ENCODE data around the gene TOMM40.

DNA sequence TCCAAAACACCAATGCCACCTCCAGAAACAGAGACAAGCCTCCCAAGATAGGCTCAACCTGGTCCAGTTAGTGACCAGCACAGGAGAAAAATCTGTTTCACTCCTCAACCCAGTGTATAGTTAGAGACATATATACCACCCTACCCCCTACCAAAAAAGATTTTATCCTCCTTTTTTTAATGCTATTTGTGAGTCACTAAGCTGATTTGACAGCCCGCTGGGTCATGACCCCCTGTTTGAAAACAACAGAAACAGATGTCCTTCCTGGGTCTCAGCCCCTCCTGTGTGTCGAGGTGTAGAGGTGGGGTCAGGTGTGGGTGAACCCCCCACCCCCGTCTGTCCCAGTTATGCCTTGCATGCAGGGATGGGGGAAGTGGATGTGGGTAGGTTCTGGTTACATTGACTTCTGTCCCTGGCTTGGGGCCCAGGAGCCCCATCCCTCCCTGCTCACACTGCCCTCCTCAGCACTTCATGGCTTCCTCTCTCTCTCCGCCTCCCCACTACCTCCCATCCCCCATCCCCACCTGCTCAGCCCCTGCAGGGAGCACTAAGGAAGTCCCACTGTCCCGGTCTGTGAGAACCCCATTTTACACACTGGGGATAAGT is 14.0 kb upstream of the TOMM40 start:
- TF ChIP-seq, protein P1, sequence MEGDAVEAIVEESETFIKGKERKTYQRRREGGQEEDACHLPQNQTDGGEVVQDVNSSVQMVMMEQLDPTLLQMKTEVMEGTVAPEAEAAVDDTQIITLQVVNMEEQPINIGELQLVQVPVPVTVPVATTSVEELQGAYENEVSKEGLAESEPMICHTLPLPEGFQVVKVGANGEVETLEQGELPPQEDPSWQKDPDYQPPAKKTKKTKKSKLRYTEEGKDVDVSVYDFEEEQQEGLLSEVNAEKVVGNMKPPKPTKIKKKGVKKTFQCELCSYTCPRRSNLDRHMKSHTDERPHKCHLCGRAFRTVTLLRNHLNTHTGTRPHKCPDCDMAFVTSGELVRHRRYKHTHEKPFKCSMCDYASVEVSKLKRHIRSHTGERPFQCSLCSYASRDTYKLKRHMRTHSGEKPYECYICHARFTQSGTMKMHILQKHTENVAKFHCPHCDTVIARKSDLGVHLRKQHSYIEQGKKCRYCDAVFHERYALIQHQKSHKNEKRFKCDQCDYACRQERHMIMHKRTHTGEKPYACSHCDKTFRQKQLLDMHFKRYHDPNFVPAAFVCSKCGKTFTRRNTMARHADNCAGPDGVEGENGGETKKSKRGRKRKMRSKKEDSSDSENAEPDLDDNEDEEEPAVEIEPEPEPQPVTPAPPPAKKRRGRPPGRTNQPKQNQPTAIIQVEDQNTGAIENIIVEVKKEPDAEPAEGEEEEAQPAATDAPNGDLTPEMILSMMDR (IDR thresholded peaks at IDR 0.05), result no peak
- no peak for TF ChIP-seq POLR2A (IDR thresholded peaks at IDR 0.05)

Data from Peyer's patch (tissue), 4 donors.